ENCODE data around the gene PSMA6.

GRCh38 chr14:35262436-35262835, 29.7 kb upstream of the PSMA6 start:
- no peak for TF ChIP-seq CTCF (IDR thresholded peaks at IDR 0.05)
- no peak for TF ChIP-seq ATF2 (CRISPR knock-in tag; IDR thresholded peaks at IDR 0.05; ENCODE audit: borderline replicate concordance, low read depth)
- no peak for TF ChIP-seq ZNF263 (CRISPR knock-in tag; IDR thresholded peaks at IDR 0.05; ENCODE audit: low read depth)
- TF ChIP-seq, protein P1, sequence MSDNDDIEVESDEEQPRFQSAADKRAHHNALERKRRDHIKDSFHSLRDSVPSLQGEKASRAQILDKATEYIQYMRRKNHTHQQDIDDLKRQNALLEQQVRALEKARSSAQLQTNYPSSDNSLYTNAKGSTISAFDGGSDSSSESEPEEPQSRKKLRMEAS (CRISPR knock-in tag; IDR thresholded peaks at IDR 0.05) = no peak
- TF ChIP-seq, protein P2, sequence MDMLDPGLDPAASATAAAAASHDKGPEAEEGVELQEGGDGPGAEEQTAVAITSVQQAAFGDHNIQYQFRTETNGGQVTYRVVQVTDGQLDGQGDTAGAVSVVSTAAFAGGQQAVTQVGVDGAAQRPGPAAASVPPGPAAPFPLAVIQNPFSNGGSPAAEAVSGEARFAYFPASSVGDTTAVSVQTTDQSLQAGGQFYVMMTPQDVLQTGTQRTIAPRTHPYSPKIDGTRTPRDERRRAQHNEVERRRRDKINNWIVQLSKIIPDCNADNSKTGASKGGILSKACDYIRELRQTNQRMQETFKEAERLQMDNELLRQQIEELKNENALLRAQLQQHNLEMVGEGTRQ (CRISPR knock-in tag; IDR thresholded peaks at IDR 0.05) = no peak
- TF ChIP-seq, protein P3, sequence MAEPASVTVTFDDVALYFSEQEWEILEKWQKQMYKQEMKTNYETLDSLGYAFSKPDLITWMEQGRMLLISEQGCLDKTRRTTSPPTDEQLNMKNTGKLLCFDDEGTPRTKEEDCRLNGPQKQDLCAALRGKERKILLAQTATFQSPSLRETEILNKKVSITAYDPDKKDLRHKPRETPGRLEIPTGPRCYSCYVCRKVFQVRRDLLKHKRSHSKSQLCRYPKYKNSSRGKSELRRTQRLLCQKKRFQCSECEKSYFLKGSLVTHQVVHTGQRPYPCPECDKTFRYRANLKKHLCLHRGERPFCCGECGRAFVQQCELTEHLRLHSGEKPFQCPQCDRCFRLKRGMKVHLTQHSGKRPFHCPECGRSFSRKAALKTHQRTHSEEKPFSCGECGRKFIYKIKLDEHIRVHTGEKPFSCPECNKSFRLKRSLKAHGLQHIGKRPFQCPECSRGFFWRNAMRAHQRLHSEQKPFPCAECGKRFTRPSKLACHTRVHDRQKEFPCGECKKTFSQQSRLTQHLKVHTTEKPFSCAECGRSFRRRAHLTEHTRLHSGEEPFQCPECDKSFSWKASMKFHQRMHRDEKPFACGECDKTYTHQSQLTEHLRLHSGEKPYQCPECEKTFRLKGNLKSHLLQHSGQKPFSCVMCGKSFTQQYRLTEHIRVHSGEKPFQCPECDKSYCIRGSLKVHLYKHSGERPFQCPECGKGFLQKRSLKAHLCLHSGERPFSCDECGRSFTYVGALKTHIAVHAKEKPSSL (CRISPR knock-in tag; conservative IDR thresholded peaks at IDR 0.05) = no peak
- no peak for TF ChIP-seq SMAD4 (CRISPR knock-in tag; IDR thresholded peaks at IDR 0.05)
- no peak for TF ChIP-seq KAT7 (CRISPR knock-in tag; IDR thresholded peaks at IDR 0.05; ENCODE audit: borderline replicate concordance)
- no peak for TF ChIP-seq PRDM15 (CRISPR knock-in tag; IDR thresholded peaks at IDR 0.05)
